Body of pancreas (tissue), 4 donors: Measurements from ENCODE around the gene CDK19. TPM values are rescaled to one million over a fixed set of nuclear protein-coding genes. Genes with fewer than 3 reads are reported as not detected.
"Not testable (repeated sequence)": the region's sequence is repeated elsewhere in the genome, so short reads cannot be mapped to it uniquely, and the experiment has no call there.

Experiments
- ATAC-seq: fragments of 150-250 bp; one replicate; pipeline ENCODE4 v1.9.1; 2016
- DNase-seq, 4 donors: peaks; one replicate each; pipeline ENCODE4 v3.0.0-alpha.2; 2019
- H3K27ac ChIP-seq, 4 donors: fragments of 200-600 bp; sonication (generic); 1 replicate in 3 of 4; 2 replicates in 1 of 4; pipeline versions ENCODE4 v1.5.1 to v1.6.1; 2016 to 2019; ENCODE audit warnings: mild to moderate bottlenecking in 1 of 4, mixed read lengths in 1 of 4, moderate library complexity in 1 of 4
- H3K27me3 ChIP-seq, 2 donors: fragments of 200-600 bp; sonication (generic); one replicate each; pipeline ENCODE4 v1.6.0; 2016; ENCODE audit warnings: mild to moderate bottlenecking in 1 of 2
- H3K36me3 ChIP-seq, 2 donors: fragments of 200-600 bp; sonication (generic); replicated peaks in 1 of 2; 2 replicates each; pipeline ENCODE4 v1.5.1; 2016; ENCODE audit warnings: low read depth in 2 of 2; ENCODE audit not compliant: insufficient read depth in 1 of 2
- H3K4me1 ChIP-seq: fragments of 200-600 bp; sonication (generic); one replicate; pipeline ENCODE4 v1.6.0; 2016
- H3K4me3 ChIP-seq, 2 donors: fragments of 200-600 bp; sonication (generic); 1 replicate in 1 of 2; 2 replicates in 1 of 2; pipeline ENCODE4 v1.5.1; 2016 to 2019
- H3K9me3 ChIP-seq, 3 donors: fragments of 200-600 bp; sonication (generic); 1 replicate in 2 of 3; 2 replicates in 1 of 3; pipeline ENCODE4 v1.5.1; 2016
- POLR2A ChIP-seq, 3 donors: fragments of 450-650 bp; IDR thresholded peaks; one replicate each; pipeline ENCODE4 v1.6.1; 2016; ENCODE audit warnings: antibody characterized with exemption in 3 of 3, mild to moderate bottlenecking in 2 of 3
- WGBS, 2 donors: methylation state at CpG; one replicate each; pipeline ENCODE4 v1.1.5; 2017; 5-methylcytosine and 5-hydroxymethylcytosine counted together
- intact Hi-C: fragments of 100-400 bp; cut with DNase I; formaldehyde crosslinking; loops from one replicate; pipeline ENCODE4 v1.15.1; 2023
- total RNA-seq, 2 donors: library from RNA; depleted of rRNA; stranded (reverse); fragments of >200 nt; gene quantifications; one replicate each; pipeline ENCODE4 v1.1.0, GENCODE V29; 2016
- TF ChIP-seq, protein P1 (sequence below), 7 experiments: fragments of 450-650 bp in 4 of 7; fragments of 200-600 bp in 3 of 7; sonication (generic) in 3 of 7; IDR thresholded peaks; one replicate each; pipeline ENCODE4 v1.5.1; 2016 to 2019; ENCODE audit warnings: antibody characterized with exemption in 7 of 7

Gene CDK19
- total RNA-seq, 2 donors from 2014 or later: 4.0 to 8.0 TPM

- Histone ChIP-seq H3K27me3 (no peaks in the 10 kb centered on the region), H3K9me3 (no peaks in the 10 kb centered on the region), H3K27ac (no peak overlapping the region), H3K4me1 (no peaks in the 10 kb centered on the region), H3K4me3 (no peak overlapping the region), H3K36me3 (no peaks in the 10 kb centered on the region)
- 97 to 98% methylated on average over 3 of the region's 3 CpGs for WGBS, 2 donors
- no peak for ATAC-seq
- intact Hi-C loops: no loop called here
- no peak for TF ChIP-seq POLR2A (IDR thresholded peaks at IDR 0.05)
- TF ChIP-seq, protein P1, sequence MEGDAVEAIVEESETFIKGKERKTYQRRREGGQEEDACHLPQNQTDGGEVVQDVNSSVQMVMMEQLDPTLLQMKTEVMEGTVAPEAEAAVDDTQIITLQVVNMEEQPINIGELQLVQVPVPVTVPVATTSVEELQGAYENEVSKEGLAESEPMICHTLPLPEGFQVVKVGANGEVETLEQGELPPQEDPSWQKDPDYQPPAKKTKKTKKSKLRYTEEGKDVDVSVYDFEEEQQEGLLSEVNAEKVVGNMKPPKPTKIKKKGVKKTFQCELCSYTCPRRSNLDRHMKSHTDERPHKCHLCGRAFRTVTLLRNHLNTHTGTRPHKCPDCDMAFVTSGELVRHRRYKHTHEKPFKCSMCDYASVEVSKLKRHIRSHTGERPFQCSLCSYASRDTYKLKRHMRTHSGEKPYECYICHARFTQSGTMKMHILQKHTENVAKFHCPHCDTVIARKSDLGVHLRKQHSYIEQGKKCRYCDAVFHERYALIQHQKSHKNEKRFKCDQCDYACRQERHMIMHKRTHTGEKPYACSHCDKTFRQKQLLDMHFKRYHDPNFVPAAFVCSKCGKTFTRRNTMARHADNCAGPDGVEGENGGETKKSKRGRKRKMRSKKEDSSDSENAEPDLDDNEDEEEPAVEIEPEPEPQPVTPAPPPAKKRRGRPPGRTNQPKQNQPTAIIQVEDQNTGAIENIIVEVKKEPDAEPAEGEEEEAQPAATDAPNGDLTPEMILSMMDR (IDR thresholded peaks at IDR 0.05): no peak
- no peak for DNase-seq
Observed at GRCh38 chr6:110731898-110732297, 83.4 kb downstream of the CDK19 start.

- intact Hi-C loops: no loop called here
- no peak for TF ChIP-seq POLR2A (IDR thresholded peaks at IDR 0.05)
- TF ChIP-seq, protein P1 (IDR thresholded peaks at IDR 0.05): no peak
- WGBS, 2 donors: 96 to 98% methylated on average over 4 of the region's 4 CpGs
- ATAC-seq: no peak
- Histone ChIP-seq H3K4me3 (no peak overlapping the region), H3K4me1 (no peaks in the 10 kb centered on the region), H3K27ac (no peak overlapping the region), H3K36me3 (no peaks in the 10 kb centered on the region), H3K9me3 (no peaks in the 10 kb centered on the region), H3K27me3 (no peaks in the 10 kb centered on the region)
- DNase-seq: no peak
Observed at GRCh38 chr6:110731196-110731595, 84.1 kb downstream of the CDK19 start.

GRCh38 chr6:110728501-110728900 is 86.8 kb downstream of the CDK19 start:
- 97 to 100% methylated on average over 1 of the region's 1 CpG for WGBS, 2 donors
- no peak overlapping the region for H3K27ac ChIP-seq
- intact Hi-C loops: no loop called here
- TF ChIP-seq POLR2A (IDR thresholded peaks at IDR 0.05): no peak
- TF ChIP-seq, protein P1 (IDR thresholded peaks at IDR 0.05): no peak
- H3K4me1 ChIP-seq: no peaks in the 10 kb centered on the region
- no peaks in the 10 kb centered on the region for H3K9me3 ChIP-seq
- ATAC-seq (no peak), DNase-seq (no peak)
- no peak overlapping the region for H3K4me3 ChIP-seq
- no peaks in the 10 kb centered on the region for H3K36me3 ChIP-seq
- no peaks in the 10 kb centered on the region for H3K27me3 ChIP-seq

- no peaks in the 10 kb centered on the region for H3K36me3 ChIP-seq
- DNase-seq: no peak
- no peak overlapping the region for H3K4me3 ChIP-seq
- no peaks in the 10 kb centered on the region for H3K27me3 ChIP-seq
- no peaks in the 10 kb centered on the region for H3K4me1 ChIP-seq
- intact Hi-C loops: no loop called here
- no peak for TF ChIP-seq POLR2A (IDR thresholded peaks at IDR 0.05)
- TF ChIP-seq, protein P1 (IDR thresholded peaks at IDR 0.05): no peak
- no peak overlapping the region for H3K27ac ChIP-seq
- 62 to 67% methylated on average over 3 of the region's 3 CpGs for WGBS, 2 donors
- H3K9me3 ChIP-seq: no peaks in the 10 kb centered on the region
- no peak for ATAC-seq
Observed at GRCh38 chr6:110723017-110723416, 92.3 kb downstream of the CDK19 start.

DNA sequence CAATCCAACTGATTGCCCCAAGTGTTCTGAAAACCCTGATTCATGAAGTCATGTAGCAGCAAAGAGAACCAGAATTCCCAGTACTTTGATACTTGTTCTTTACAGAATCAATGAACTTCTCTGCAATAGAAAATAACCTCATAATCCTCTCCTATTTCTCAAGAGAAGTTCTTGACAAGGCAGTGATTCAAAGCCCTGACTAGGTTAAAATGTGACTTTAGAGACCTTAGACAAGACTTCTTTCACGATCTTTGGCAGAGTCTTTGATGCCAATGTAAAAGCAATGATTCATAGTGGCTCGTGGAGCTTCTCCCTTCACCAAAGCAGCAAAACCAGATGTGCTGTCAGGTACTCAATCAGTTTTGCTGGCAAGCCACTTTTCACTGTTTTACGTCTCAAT is 95.2 kb downstream of the CDK19 start:
- 84 to 89% methylated on average over 3 of the region's 3 CpGs for WGBS, 2 donors
- DNase-seq (no peak), ATAC-seq (no peak)
- Histone ChIP-seq H3K27ac (no peak overlapping the region), H3K4me3 (no peak overlapping the region), H3K9me3 (no peaks in the 10 kb centered on the region), H3K4me1 (no peaks in the 10 kb centered on the region), H3K27me3 (no peaks in the 10 kb centered on the region), H3K36me3 (no peaks in the 10 kb centered on the region)
- TF ChIP-seq, protein P1 (IDR thresholded peaks at IDR 0.05): no peak
- no peak for TF ChIP-seq POLR2A (IDR thresholded peaks at IDR 0.05)
- intact Hi-C loops: no loop called here

DNA sequence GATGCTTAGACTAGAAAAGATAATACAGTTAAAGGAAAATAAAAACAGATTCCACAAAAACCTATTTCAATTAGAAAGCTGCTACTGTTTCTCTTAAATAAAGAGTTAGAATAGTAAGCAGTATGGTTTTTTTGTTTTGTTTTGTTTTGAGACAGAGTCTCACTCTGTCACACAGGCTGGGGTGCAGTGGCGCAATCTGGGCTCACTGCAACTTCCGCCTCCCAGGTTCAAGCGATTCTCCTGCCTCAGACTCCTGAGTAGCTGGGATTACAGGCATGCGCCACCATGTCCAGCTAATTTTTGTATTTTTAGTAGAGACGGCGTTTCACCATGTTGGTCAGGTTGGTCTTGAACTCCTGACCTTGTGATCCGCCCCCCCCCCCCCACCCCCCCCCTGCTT is 95.7 kb downstream of the CDK19 start:
- H3K27ac ChIP-seq, DNase-seq, ATAC-seq, H3K4me1 ChIP-seq, H3K4me3 ChIP-seq, H3K36me3 ChIP-seq, intact Hi-C loops, H3K27me3 ChIP-seq, H3K9me3 ChIP-seq: not testable (repeated sequence)
- 91 to 96% methylated on average over 6 to 7 of the region's 7 CpGs for WGBS, 2 donors
